CD14-positive monocyte (primary cell): ENCODE results near the gene SEPHS2. TPM values are rescaled to one million over a fixed set of nuclear protein-coding genes. Genes with fewer than 3 reads are reported as not detected.
A peak's percentile ranks its signal among the peaks of the same experiment; 100 is the strongest.

Experiments
- DNase-seq, 3 donors: peaks; one replicate each; pipeline ENCODE4 v3.0.0-alpha.2; 2011 to 2022
- H2AFZ ChIP-seq: 2 replicates; pipeline ENCODE4 v1.6.0; 2012; ENCODE audit warnings: mild to moderate bottlenecking, low read depth, low read length, inconsistent platforms; ENCODE audit not compliant: insufficient read depth, poor library complexity, severe bottlenecking
- H3K27ac ChIP-seq, 2 donors: 1 replicate in 1 of 2; 2 replicates in 1 of 2; pipeline ENCODE4 v1.5.1; 2012 to 2013; ENCODE audit warnings: low read length in 2 of 2, control low read depth in 1 of 2, inconsistent platforms in 1 of 2, low read depth in 1 of 2, mild to moderate bottlenecking in 1 of 2
- H3K27me3 ChIP-seq, 2 donors: one replicate each; pipeline versions ENCODE4 v1.6.0 to v1.6.1; 2011 to 2013; ENCODE audit warnings: low read length in 2 of 2; ENCODE audit not compliant: control insufficient read depth in 2 of 2, insufficient read depth in 2 of 2
- H3K36me3 ChIP-seq, 2 donors: replicated peaks in 1 of 2; 1 replicate in 1 of 2; 2 replicates in 1 of 2; pipeline versions ENCODE4 v1.5.1 to v1.6.1; 2012 to 2013; ENCODE audit warnings: low read length in 2 of 2, control low read depth in 1 of 2, inconsistent platforms in 1 of 2, mild to moderate bottlenecking in 1 of 2; ENCODE audit not compliant: insufficient read depth in 2 of 2, control insufficient read depth in 1 of 2
- H3K4me1 ChIP-seq, 2 donors: 1 replicate in 1 of 2; 2 replicates in 1 of 2; pipeline versions ENCODE4 v1.5.1 to v1.6.1; 2012 to 2013; ENCODE audit warnings: low read length in 2 of 2, control low read depth in 1 of 2, inconsistent platforms in 1 of 2, mild to moderate bottlenecking in 1 of 2, moderate library complexity in 1 of 2; ENCODE audit not compliant: insufficient read depth in 2 of 2, control insufficient read depth in 1 of 2
- H3K4me2 ChIP-seq: replicated peaks from 2 replicates; pipeline ENCODE3; 2012; ENCODE audit warnings: low read length, moderate library complexity, mild to moderate bottlenecking; ENCODE audit not compliant: poor library complexity, severe bottlenecking; ENCODE audit errors: extremely low read depth
- H3K4me3 ChIP-seq, 3 experiments: fragments of 200-600 bp in 1 of 3; sonication (generic) in 1 of 3; replicated peaks in 1 of 3; 1 replicate in 2 of 3; 2 replicates in 1 of 3; pipeline ENCODE4 v1.5.1; 2011 to 2013; ENCODE audit warnings: low read length in 3 of 3, mild to moderate bottlenecking in 3 of 3, control low read depth in 2 of 3, low read depth in 2 of 3, inconsistent platforms in 1 of 3, moderate library complexity in 1 of 3
- H3K79me2 ChIP-seq: 2 replicates; pipeline ENCODE4 v1.6.0; 2012; ENCODE audit warnings: mild to moderate bottlenecking, control low read depth, inconsistent platforms, low read length, moderate library complexity; ENCODE audit not compliant: insufficient read depth
- H3K9ac ChIP-seq: 2 replicates; pipeline ENCODE4 v1.6.0; 2017; ENCODE audit warnings: low read length, mild to moderate bottlenecking; ENCODE audit not compliant: insufficient read depth, poor library complexity, severe bottlenecking
- H3K9me3 ChIP-seq, 2 donors: replicated peaks in 1 of 2; 1 replicate in 1 of 2; 2 replicates in 1 of 2; pipeline versions ENCODE4 v1.5.1 to v1.6.1; 2012 to 2013; ENCODE audit warnings: low read length in 2 of 2, control low read depth in 1 of 2; ENCODE audit not compliant: control insufficient read depth in 1 of 2, insufficient read depth in 1 of 2
- H4K20me1 ChIP-seq: 2 replicates; pipeline ENCODE4 v1.6.0; 2012; ENCODE audit warnings: mild to moderate bottlenecking, low read length, control low read depth, moderate library complexity; ENCODE audit not compliant: insufficient read depth
- H3K27ac Mint-ChIP-seq, 7 donors: one replicate each; pipeline ENCODE4 v1.8.0; 2020; ENCODE audit warnings: mild to moderate bottlenecking in 7 of 7, mixed read lengths in 7 of 7, moderate library complexity in 6 of 7, inconsistent platforms in 2 of 7
- H3K27me3 Mint-ChIP-seq, 3 donors: one replicate each; pipeline ENCODE4 v1.8.0; 2021 to 2022; ENCODE audit warnings: low read depth in 3 of 3, mild to moderate bottlenecking in 3 of 3, mixed read lengths in 3 of 3, moderate library complexity in 3 of 3, inconsistent platforms in 1 of 3
- H3K36me3 Mint-ChIP-seq, 2 donors: one replicate each; pipeline ENCODE4 v1.8.0; 2020; ENCODE audit warnings: mixed read lengths in 2 of 2, inconsistent platforms in 1 of 2, mild to moderate bottlenecking in 1 of 2
- H3K4me1 Mint-ChIP-seq: one replicate; pipeline ENCODE4 v1.8.0; 2020; ENCODE audit warnings: mild to moderate bottlenecking, mixed read lengths
- H3K4me3 Mint-ChIP-seq, 2 donors: one replicate each; pipeline ENCODE4 v1.8.0; 2020; ENCODE audit warnings: mild to moderate bottlenecking in 2 of 2, mixed read lengths in 2 of 2, moderate library complexity in 1 of 2
- H3K9me3 Mint-ChIP-seq, 7 donors: one replicate each; pipeline ENCODE4 v1.8.0; 2020 to 2022; ENCODE audit warnings: mixed read lengths in 7 of 7, mild to moderate bottlenecking in 6 of 7, moderate library complexity in 6 of 7, inconsistent platforms in 2 of 7
- WGBS: methylation state at CpG from one replicate; pipeline ENCODE4 v1.1.5; 2013; ENCODE audit warnings: missing lambda C conversion rate; ENCODE audit not compliant: insufficient coverage; 5-methylcytosine and 5-hydroxymethylcytosine counted together
- intact Hi-C, 2 donors: fragments of 100-400 bp; cut with micrococcal nuclease; formaldehyde crosslinking; loops; one replicate each; pipeline versions ENCODE4 v1.15.0 to v1.15.1; 2023
- polyA plus RNA-seq, 3 donors: library from polyadenylated mRNA; depleted of rRNA in 1 of 3; unstranded in 2 of 3; stranded (reverse) in 1 of 3; fragments of 300-500 nt in 2 of 3; fragments of >200 nt in 1 of 3; fragmentation: Illumina TruSeq in 2 of 3; gene quantifications; 1 replicate in 2 of 3; 2 replicates in 1 of 3; pipeline ENCODE4 v1.2.3, GENCODE V29; 2012 to 2021
- TF ChIP-seq, protein P1 (sequence below): fragments of 200-600 bp; IDR thresholded peaks from one replicate; pipeline ENCODE4 v1.8.0; 2022; ENCODE audit warnings: antibody characterized with exemption, mild to moderate bottlenecking

The SEPHS2 gene
- polyA plus RNA-seq, 3 donors = 12.8 to 56.4 (median 54.2) TPM

DNA sequence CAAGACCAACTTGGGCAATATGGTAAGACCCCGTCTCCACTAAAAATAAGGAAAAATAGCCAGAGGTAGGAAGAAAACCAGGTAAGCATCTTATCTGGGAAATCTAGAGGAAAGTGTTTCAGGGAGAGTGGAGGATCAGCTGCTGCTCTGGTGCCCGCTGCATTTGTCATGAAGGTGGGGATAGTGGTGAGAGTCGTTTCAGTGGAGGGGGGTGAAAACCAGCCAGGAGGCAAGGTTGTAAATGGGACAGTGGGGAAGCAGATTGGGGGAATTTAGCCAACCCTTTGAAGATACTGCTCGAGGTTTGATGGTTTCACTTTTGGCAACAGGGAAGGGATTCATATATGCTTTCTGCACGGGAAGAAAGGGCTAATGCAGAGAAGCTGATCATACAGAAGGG, 24.7 kb downstream of the SEPHS2 start:
- Histone ChIP-seq H4K20me1 (no peaks in the 10 kb centered on the region), H3K27me3 (no peaks in the 10 kb centered on the region), H3K27ac (no peak overlapping the region), H3K9ac (no peak overlapping the region), H3K36me3 (peaks cover 11 to 26% of the 10 kb centered on the region in 2 donors), H3K4me1 (peaks cover 13 to 22% of the 10 kb centered on the region in 2 donors), H3K4me2 (no peak overlapping the region), H3K79me2 (peaks cover 5% of the 10 kb centered on the region), H2AFZ (no peak overlapping the region), H3K4me3 (no peak overlapping the region), H3K9me3 (no peaks in the 10 kb centered on the region)
- H3K4me3 Mint-ChIP-seq = no peak overlapping the region
- peaks cover 0 to 2% (median 0%) of the 10 kb centered on the region in 7 donors for H3K9me3 Mint-ChIP-seq
- peaks cover 16% of the 10 kb centered on the region for H3K4me1 Mint-ChIP-seq
- peak overlapping the region in 1 of 7 donors; percentile 26 for H3K27ac Mint-ChIP-seq
- peaks cover 40 to 56% of the 10 kb centered on the region in 2 donors for H3K36me3 Mint-ChIP-seq
- WGBS = 79% methylated on average over 5 of the region's 5 CpGs
- DNase-seq = no peak
- H3K27me3 Mint-ChIP-seq = peaks cover 0 to 1% (median 0%) of the 10 kb centered on the region in 3 donors
- TF ChIP-seq, protein P1, sequence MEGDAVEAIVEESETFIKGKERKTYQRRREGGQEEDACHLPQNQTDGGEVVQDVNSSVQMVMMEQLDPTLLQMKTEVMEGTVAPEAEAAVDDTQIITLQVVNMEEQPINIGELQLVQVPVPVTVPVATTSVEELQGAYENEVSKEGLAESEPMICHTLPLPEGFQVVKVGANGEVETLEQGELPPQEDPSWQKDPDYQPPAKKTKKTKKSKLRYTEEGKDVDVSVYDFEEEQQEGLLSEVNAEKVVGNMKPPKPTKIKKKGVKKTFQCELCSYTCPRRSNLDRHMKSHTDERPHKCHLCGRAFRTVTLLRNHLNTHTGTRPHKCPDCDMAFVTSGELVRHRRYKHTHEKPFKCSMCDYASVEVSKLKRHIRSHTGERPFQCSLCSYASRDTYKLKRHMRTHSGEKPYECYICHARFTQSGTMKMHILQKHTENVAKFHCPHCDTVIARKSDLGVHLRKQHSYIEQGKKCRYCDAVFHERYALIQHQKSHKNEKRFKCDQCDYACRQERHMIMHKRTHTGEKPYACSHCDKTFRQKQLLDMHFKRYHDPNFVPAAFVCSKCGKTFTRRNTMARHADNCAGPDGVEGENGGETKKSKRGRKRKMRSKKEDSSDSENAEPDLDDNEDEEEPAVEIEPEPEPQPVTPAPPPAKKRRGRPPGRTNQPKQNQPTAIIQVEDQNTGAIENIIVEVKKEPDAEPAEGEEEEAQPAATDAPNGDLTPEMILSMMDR = no peak
- intact Hi-C loops = no loop called here

DNA sequence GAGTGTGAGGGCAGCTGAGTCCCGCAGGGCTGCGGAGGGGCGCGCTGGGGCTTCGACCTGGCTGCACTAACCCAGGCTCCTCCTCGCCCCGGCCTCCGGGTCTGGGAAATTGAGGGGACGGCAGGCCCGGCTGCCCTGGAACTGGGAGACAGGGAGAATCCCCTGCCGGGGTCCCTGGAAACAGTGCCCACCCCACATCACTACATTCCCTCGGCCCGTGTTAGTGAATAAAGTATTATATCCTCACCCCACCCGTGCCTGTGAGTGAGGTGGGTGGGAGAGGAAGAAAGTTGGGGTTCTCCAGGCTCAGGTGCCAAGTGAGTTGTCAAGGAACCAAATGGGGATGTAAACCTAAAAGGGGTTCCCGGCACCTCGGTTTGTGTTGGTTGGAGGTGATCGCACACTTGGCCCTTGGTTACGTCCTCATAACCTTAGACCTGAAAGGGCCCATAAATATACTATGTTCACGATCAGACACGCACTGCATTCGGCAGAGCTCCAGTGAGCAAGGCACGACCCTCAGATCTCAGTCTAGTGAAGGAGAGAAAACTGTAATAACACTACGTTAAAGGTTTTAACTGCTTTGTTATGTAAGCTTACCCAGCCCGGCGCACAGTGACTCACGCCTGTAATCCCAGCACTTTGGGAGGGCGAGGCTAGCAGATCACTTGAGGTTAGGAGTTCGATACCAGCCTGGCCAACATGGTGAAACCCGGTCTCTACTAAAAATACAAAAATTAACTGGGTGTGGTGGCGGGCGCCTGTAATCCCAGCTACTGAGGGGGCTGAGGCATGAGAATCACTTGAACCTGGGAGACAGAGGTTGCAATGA, 27.1 kb downstream of the SEPHS2 start:
- peaks cover 5 to 13% of the 10 kb centered on the region in 2 donors for H3K36me3 ChIP-seq
- Mint-ChIP-seq H3K27ac (peak overlapping the region in 4 of 7 donors; percentile 18 to 80 (median 66)), H3K4me3 (peak overlapping the region; percentile 66 to 73), H3K27me3 (peaks cover 0 to 2% (median 1%) of the 10 kb centered on the region in 3 donors), H3K4me1 (peaks cover 14% of the 10 kb centered on the region), H3K36me3 (peaks cover 23 to 41% of the 10 kb centered on the region in 2 donors), H3K9me3 (no peaks in the 10 kb centered on the region)
- H3K4me2 ChIP-seq = peak overlapping the region; percentile 93
- peak overlapping the region; percentile 63 for H3K9ac ChIP-seq
- no peaks in the 10 kb centered on the region for H3K27me3 ChIP-seq
- peaks cover 13 to 22% of the 10 kb centered on the region in 2 donors for H3K4me1 ChIP-seq
- H3K79me2 ChIP-seq = no peaks in the 10 kb centered on the region
- peak overlapping the region; percentile 55 to 72 for H3K27ac ChIP-seq
- H2AFZ ChIP-seq = peak overlapping the region; percentile 90
- no peak for DNase-seq
- no peaks in the 10 kb centered on the region for H4K20me1 ChIP-seq
- TF ChIP-seq, protein P1 = no peak
- intact Hi-C loops = no loop called here
- WGBS = 40% methylated on average over 8 of the region's 31 CpGs
- H3K4me3 ChIP-seq = peak overlapping the region; percentile 23 to 77 (median 66)
- no peaks in the 10 kb centered on the region for H3K9me3 ChIP-seq
